ENCODE data around the gene ZNF865. TPM values are rescaled to one million over a fixed set of nuclear protein-coding genes. Genes with fewer than 3 reads are reported as not detected.

Gene ZNF865
- total RNA-seq, 1 donor from 2014 or later = 15.0 TPM

- FAIRE-seq = no peak
- H4K20me1 ChIP-seq (ENCODE audit: insufficient read depth, low read length) = peaks cover 21% of the 10 kb centered on the region
- H3K4me1 ChIP-seq (ENCODE audit: insufficient read depth, low read length) = peaks cover 28% of the 10 kb centered on the region
- no peak overlapping the region for H3K9ac ChIP-seq (ENCODE audit: low read length)
- no peak overlapping the region for H3K4me3 ChIP-seq (ENCODE audit: insufficient read depth, low read depth, low read length)
- H3K9me3 Mint-ChIP-seq (ENCODE audit: unreplicated experiment) = no peaks in the 10 kb centered on the region
- H3K4me3 Mint-ChIP-seq (ENCODE audit: unreplicated experiment) = peak overlapping the region; percentile 65
- H3K79me2 ChIP-seq (ENCODE audit: insufficient read depth, low read length) = peaks cover 34% of the 10 kb centered on the region
- H2AFZ ChIP-seq (ENCODE audit: low read depth, low read length) = no peak overlapping the region
- no peak for DNase-seq (ENCODE audit: low read depth)
- H3K36me3 Mint-ChIP-seq (ENCODE audit: low read depth, unreplicated experiment) = peaks cover 16% of the 10 kb centered on the region
- H3K27me3 Mint-ChIP-seq (ENCODE audit: low read depth, unreplicated experiment) = no peaks in the 10 kb centered on the region
- H3K27ac Mint-ChIP-seq (ENCODE audit: unreplicated experiment) = peak overlapping the region; percentile 16
- H3K4me1 Mint-ChIP-seq (ENCODE audit: low read depth, unreplicated experiment) = peaks cover 7% of the 10 kb centered on the region
- no peaks in the 10 kb centered on the region for H3K27me3 ChIP-seq (ENCODE audit: insufficient read depth, low read length)
- no peaks in the 10 kb centered on the region for H3K9me3 ChIP-seq (ENCODE audit: insufficient read depth, low read depth, low read length)
- no peak overlapping the region for H3K27ac ChIP-seq (ENCODE audit: low read depth, low read length)
- no peak overlapping the region for H3K4me2 ChIP-seq (ENCODE audit: low read length)
- H3K36me3 ChIP-seq (ENCODE audit: insufficient read depth, low read length) = no peaks in the 10 kb centered on the region
- TF ChIP-seq CTCF (IDR thresholded peaks at IDR 0.05; ENCODE audit: insufficient read depth, low read depth, low read length) = no peak
- TF ChIP-seq EZH2 (IDR thresholded peaks at IDR 0.05; ENCODE audit: insufficient read depth, low read length) = no peak
Measured at GRCh38 chr19:55652311-55653128, 47.1 kb downstream of the ZNF865 start.

GRCh38 chr19:55653651-55654322 lies 48.3 kb downstream of the ZNF865 start:
- Histone ChIP-seq H3K27ac (ENCODE audit: low read depth, low read length) (peak overlapping the region; percentile 99), H3K36me3 (ENCODE audit: insufficient read depth, low read length) (no peaks in the 10 kb centered on the region), H3K9ac (ENCODE audit: low read length) (peak overlapping the region; percentile 99), H3K79me2 (ENCODE audit: insufficient read depth, low read length) (peaks cover 42% of the 10 kb centered on the region), H4K20me1 (ENCODE audit: insufficient read depth, low read length) (peaks cover 34% of the 10 kb centered on the region), H2AFZ (ENCODE audit: low read depth, low read length) (peak overlapping the region; percentile 78), H3K4me3 (ENCODE audit: insufficient read depth, low read depth, low read length) (peak overlapping the region; percentile 95), H3K27me3 (ENCODE audit: insufficient read depth, low read length) (no peaks in the 10 kb centered on the region), H3K4me1 (ENCODE audit: insufficient read depth, low read length) (peaks cover 29% of the 10 kb centered on the region), H3K4me2 (ENCODE audit: low read length) (peak overlapping the region; percentile 97), H3K9me3 (ENCODE audit: insufficient read depth, low read depth, low read length) (no peaks in the 10 kb centered on the region)
- H3K27me3 Mint-ChIP-seq (ENCODE audit: low read depth, unreplicated experiment) = no peaks in the 10 kb centered on the region
- TF ChIP-seq CTCF (IDR thresholded peaks at IDR 0.05; ENCODE audit: insufficient read depth, low read depth, low read length) (peak; percentile 99), EZH2 (IDR thresholded peaks at IDR 0.05; ENCODE audit: insufficient read depth, low read length) (no peak)
- H3K27ac Mint-ChIP-seq (ENCODE audit: unreplicated experiment) = peak overlapping the region; percentile 100
- FAIRE-seq = peak; percentile 66
- H3K4me1 Mint-ChIP-seq (ENCODE audit: low read depth, unreplicated experiment) = peaks cover 18% of the 10 kb centered on the region
- H3K4me3 Mint-ChIP-seq (ENCODE audit: unreplicated experiment) = peak overlapping the region; percentile 96
- DNase-seq (ENCODE audit: low read depth) = peak; percentile 92
- peaks cover 16% of the 10 kb centered on the region for H3K36me3 Mint-ChIP-seq (ENCODE audit: low read depth, unreplicated experiment)
- no peaks in the 10 kb centered on the region for H3K9me3 Mint-ChIP-seq (ENCODE audit: unreplicated experiment)
